Ishikawa (cell line): ENCODE data around the gene DNAH7.

Experiments
- CEBPB ChIP-seq: IDR thresholded peaks from 2 replicates; pipeline ENCODE4 v1.6.1; 2012
- CREB1 ChIP-seq: IDR thresholded peaks from 2 replicates; pipeline ENCODE4 v1.6.1; 2012; ENCODE audit warnings: low read depth
- EGR1 ChIP-seq: IDR thresholded peaks from 2 replicates; pipeline ENCODE4 v1.6.1; 2012
- EP300 ChIP-seq: IDR thresholded peaks from 2 replicates; pipeline ENCODE4 v1.6.1; 2012; ENCODE audit warnings: borderline replicate concordance
- FOXM1 ChIP-seq: IDR thresholded peaks from 2 replicates; pipeline ENCODE4 v1.6.1; 2012; ENCODE audit warnings: low read depth, borderline replicate concordance
- MAX ChIP-seq: IDR thresholded peaks from 2 replicates; pipeline ENCODE4 v1.6.1; 2012
- NFIC ChIP-seq: IDR thresholded peaks from 2 replicates; pipeline ENCODE4 v1.6.1; 2012
- RAD21 ChIP-seq: IDR thresholded peaks from 2 replicates; pipeline ENCODE4 v1.6.1; 2012; ENCODE audit warnings: low read depth
- REST ChIP-seq: IDR thresholded peaks from 2 replicates; pipeline ENCODE4 v1.6.1; 2012; ENCODE audit warnings: low read depth, mild to moderate bottlenecking
- TAF1 ChIP-seq: IDR thresholded peaks from 2 replicates; pipeline ENCODE4 v1.6.1; 2012; ENCODE audit warnings: low read depth, mild to moderate bottlenecking
- TCF12 ChIP-seq: IDR thresholded peaks from 2 replicates; pipeline ENCODE4 v1.6.1; 2012; ENCODE audit warnings: low read depth
- TEAD4 ChIP-seq: IDR thresholded peaks from 2 replicates; pipeline ENCODE4 v1.6.1; 2012
- YY1 ChIP-seq: IDR thresholded peaks from 2 replicates; pipeline ENCODE4 v1.6.1; 2012; ENCODE audit warnings: low read depth
- ZBTB7A ChIP-seq: IDR thresholded peaks from 2 replicates; pipeline ENCODE4 v1.6.1; 2012; ENCODE audit warnings: low read depth
- TF ChIP-seq, protein P1 (sequence below): IDR thresholded peaks from 2 replicates; pipeline ENCODE4 v1.6.1; 2012

DNAH7 gene

GRCh38 chr2:196000551-196000950, 68.1 kb downstream of the DNAH7 start:
- TF ChIP-seq YY1: no peak
- TF ChIP-seq CEBPB: no peak
- TF ChIP-seq TCF12: no peak
- TF ChIP-seq NFIC: no peak
- TF ChIP-seq ZBTB7A: no peak
- no peak for TF ChIP-seq CREB1
- TF ChIP-seq EP300: no peak
- TF ChIP-seq EGR1: no peak
- no peak for TF ChIP-seq REST
- TF ChIP-seq MAX: no peak
- no peak for TF ChIP-seq FOXM1
- TF ChIP-seq TAF1: no peak
- no peak for TF ChIP-seq TEAD4
- TF ChIP-seq, protein P1, sequence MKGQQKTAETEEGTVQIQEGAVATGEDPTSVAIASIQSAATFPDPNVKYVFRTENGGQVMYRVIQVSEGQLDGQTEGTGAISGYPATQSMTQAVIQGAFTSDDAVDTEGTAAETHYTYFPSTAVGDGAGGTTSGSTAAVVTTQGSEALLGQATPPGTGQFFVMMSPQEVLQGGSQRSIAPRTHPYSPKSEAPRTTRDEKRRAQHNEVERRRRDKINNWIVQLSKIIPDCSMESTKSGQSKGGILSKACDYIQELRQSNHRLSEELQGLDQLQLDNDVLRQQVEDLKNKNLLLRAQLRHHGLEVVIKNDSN: no peak
- no peak for TF ChIP-seq RAD21

GRCh38 chr2:195998070-195998469, 70.6 kb downstream of the DNAH7 start:
- TF ChIP-seq ZBTB7A (no peak), REST (no peak), CREB1 (no peak), YY1 (no peak), NFIC (no peak), TAF1 (no peak), TEAD4 (no peak), MAX (no peak), FOXM1 (no peak), EP300 (no peak), RAD21 (no peak), TCF12 (no peak), EGR1 (no peak), CEBPB (no peak)
- TF ChIP-seq, protein P1: no peak

GRCh38 chr2:195995499-195995898, 73.1 kb downstream of the DNAH7 start:
- no peak for TF ChIP-seq EP300
- TF ChIP-seq RAD21: no peak
- TF ChIP-seq CREB1: no peak
- no peak for TF ChIP-seq NFIC
- TF ChIP-seq EGR1: no peak
- no peak for TF ChIP-seq ZBTB7A
- no peak for TF ChIP-seq YY1
- no peak for TF ChIP-seq CEBPB
- no peak for TF ChIP-seq TEAD4
- no peak for TF ChIP-seq MAX
- TF ChIP-seq TCF12: no peak
- no peak for TF ChIP-seq FOXM1
- TF ChIP-seq REST: no peak
- TF ChIP-seq, protein P1: no peak
- TF ChIP-seq TAF1: no peak

DNA sequence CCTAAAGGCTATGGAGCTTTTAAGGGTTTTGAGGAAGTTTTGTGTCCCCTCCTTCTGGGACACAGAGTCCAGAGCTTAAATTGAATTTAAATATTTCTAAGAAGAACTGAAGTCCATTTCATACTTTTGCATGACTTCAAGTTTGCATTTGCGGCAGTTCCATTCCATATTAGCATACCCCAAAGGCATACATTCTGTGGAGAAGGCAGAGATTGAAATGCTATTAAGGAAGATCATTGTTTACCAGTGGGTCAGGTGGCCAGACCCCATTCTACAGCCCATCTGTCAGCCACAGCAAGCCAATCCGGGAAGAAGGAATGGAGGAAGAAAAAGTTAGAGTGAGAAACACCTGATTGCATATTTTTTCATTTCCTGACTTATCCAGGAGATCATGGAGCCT, 75.0 kb downstream of the DNAH7 start:
- TF ChIP-seq EGR1 (no peak), TCF12 (no peak), CEBPB (no peak), MAX (no peak), RAD21 (no peak), NFIC (no peak), CREB1 (no peak)
